NCI-H1092 (cell line): ENCODE results near the gene RBSN.
"Not testable (repeated sequence)": the region's sequence is repeated elsewhere in the genome, so short reads cannot be mapped to it uniquely, and the experiment has no call there.

Source experiments
- DNase-seq: peaks from one replicate; lab custom pipeline; 2025; lab: John Stamatoyannopoulos, UW

RBSN gene

GRCh38 chr3:15098503-15099363, at the start of gene RBSN:
Gene RBSN, minus strand, starts transcription at chr3:15099148. Its CDS starts 3,028 bp downstream, at chr3:15096120.
- peak; percentile 94 for DNase-seq

- no peak for DNase-seq
These were observed 49.7 kb upstream of the RBSN start for GRCh38 chr3:15148614-15149013.

- not testable (repeated sequence) for DNase-seq
These were observed 37.9 kb upstream of the RBSN start for GRCh38 chr3:15136885-15137284.

- DNase-seq, result not testable (repeated sequence)
These were observed 36.0 kb upstream of the RBSN start for GRCh38 chr3:15134968-15135367.

- DNase-seq, result not testable (repeated sequence)
These were observed 29.5 kb upstream of the RBSN start for GRCh38 chr3:15128403-15128802.

- DNase-seq, result not testable (repeated sequence)
These were observed 28.0 kb upstream of the RBSN start for GRCh38 chr3:15126975-15127374.

GRCh38 chr3:15122398-15122797, 23.4 kb upstream of the RBSN start:
- no peak for DNase-seq

- no peak for DNase-seq
These were observed 23.0 kb upstream of the RBSN start for GRCh38 chr3:15121936-15122335.

- peak; percentile 29 for DNase-seq
These were observed 22.0 kb upstream of the RBSN start for GRCh38 chr3:15120986-15121385.

GRCh38 chr3:15117011-15117410, 18.1 kb upstream of the RBSN start:
- DNase-seq, result no peak

- no peak for DNase-seq
These were observed 17.2 kb upstream of the RBSN start for GRCh38 chr3:15116032-15116669.

- no peak for DNase-seq
These were observed 15.8 kb upstream of the RBSN start for GRCh38 chr3:15114466-15115358.

GRCh38 chr3:15113884-15114283, 14.9 kb upstream of the RBSN start:
- DNase-seq, result no peak

- DNase-seq, result peak; percentile 11
These were observed 14.5 kb upstream of the RBSN start for GRCh38 chr3:15113471-15113870.

- DNase-seq, result no peak
These were observed 13.1 kb upstream of the RBSN start for GRCh38 chr3:15112011-15112410.

GRCh38 chr3:15110206-15110605, 11.3 kb upstream of the RBSN start:
- DNase-seq, result no peak

- no peak for DNase-seq
These were observed 9.9 kb upstream of the RBSN start for GRCh38 chr3:15108869-15109268.

GRCh38 chr3:15108082-15108545, 9.2 kb upstream of the RBSN start:
- DNase-seq, result peak; percentile 63

- no peak for DNase-seq
These were observed 8.4 kb upstream of the RBSN start for GRCh38 chr3:15107075-15107947.

GRCh38 chr3:15102836-15103235, 3.9 kb upstream of the RBSN start:
- no peak for DNase-seq

- DNase-seq, result no peak
These were observed 3.3 kb upstream of the RBSN start for GRCh38 chr3:15102256-15102655.
